Large intestine (tissue), 3 donors: ENCODE measurements around the gene DIAPH1. TPM values are rescaled to one million over a fixed set of nuclear protein-coding genes. Genes with fewer than 3 reads are reported as not detected.

Source experiments
- DNase-seq, 2 donors: peaks; one replicate each; pipeline versions ENCODE4 v3.0.0 to v3.0.0-alpha.2; 2013
- H3K27ac ChIP-seq: one replicate; pipeline ENCODE4 v1.5.1; 2013; ENCODE audit warnings: low read length
- H3K27me3 ChIP-seq: 2 replicates; pipeline ENCODE4 v1.6.1; 2013; ENCODE audit warnings: low read length; ENCODE audit not compliant: control insufficient read depth, insufficient read depth
- H3K36me3 ChIP-seq: 2 replicates; pipeline ENCODE4 v1.6.1; 2013; ENCODE audit warnings: low read length; ENCODE audit not compliant: control insufficient read depth, insufficient read depth
- H3K4me1 ChIP-seq: one replicate; pipeline ENCODE4 v1.6.1; 2013; ENCODE audit warnings: low read length; ENCODE audit not compliant: control insufficient read depth, insufficient read depth
- H3K4me3 ChIP-seq: one replicate; pipeline ENCODE4 v1.5.1; 2013; ENCODE audit warnings: low read length
- H3K9me3 ChIP-seq: one replicate; pipeline ENCODE4 v1.6.1; 2013; ENCODE audit warnings: mild to moderate bottlenecking, low read depth, low read length, moderate library complexity; ENCODE audit not compliant: control insufficient read depth
- WGBS: methylation state at CpG from one replicate; pipeline ENCODE4 v1.1.5; 2013; ENCODE audit warnings: low lambda C conversion rate; ENCODE audit not compliant: insufficient coverage; 5-methylcytosine and 5-hydroxymethylcytosine counted together
- polyA plus RNA-seq: library from polyadenylated mRNA; unstranded; fragments of 120-200 nt; gene quantifications from one replicate; pipeline ENCODE4 v1.2.1, GENCODE V29; 2013

Gene DIAPH1
- polyA plus RNA-seq, 1 donor, result 89.4 TPM

GRCh38 chr5:141597814-141598213 is 21.0 kb downstream of the DIAPH1 start:
- WGBS, result no CpG with 5 or more reads among the region's 2 CpGs
- Histone ChIP-seq H3K9me3 (no peaks in the 10 kb centered on the region), H3K27ac (no peak overlapping the region), H3K4me3 (no peak overlapping the region), H3K36me3 (peaks cover 10% of the 10 kb centered on the region), H3K27me3 (no peaks in the 10 kb centered on the region), H3K4me1 (no peaks in the 10 kb centered on the region)
- no peak for DNase-seq

- DNase-seq, result no peak
- no peaks in the 10 kb centered on the region for H3K9me3 ChIP-seq
- H3K4me1 ChIP-seq, result no peaks in the 10 kb centered on the region
- no peak overlapping the region for H3K27ac ChIP-seq
- H3K4me3 ChIP-seq, result no peak overlapping the region
- WGBS, result 83% methylated on average over 2 of the region's 2 CpGs
- no peaks in the 10 kb centered on the region for H3K27me3 ChIP-seq
- peaks cover 10% of the 10 kb centered on the region for H3K36me3 ChIP-seq
Observed at GRCh38 chr5:141597394-141597793, 21.4 kb downstream of the DIAPH1 start.

GRCh38 chr5:141596867-141597266 is 21.9 kb downstream of the DIAPH1 start:
- 100% methylated on average over 1 of the region's 1 CpG for WGBS

GRCh38 chr5:141590127-141590526 is 28.7 kb downstream of the DIAPH1 start:
- Histone ChIP-seq H3K4me1 (no peaks in the 10 kb centered on the region), H3K36me3 (peaks cover 26% of the 10 kb centered on the region), H3K4me3 (no peak overlapping the region), H3K27me3 (no peaks in the 10 kb centered on the region), H3K27ac (no peak overlapping the region), H3K9me3 (no peaks in the 10 kb centered on the region)
- DNase-seq, result no peak
- 75% methylated on average over 1 of the region's 2 CpGs for WGBS

More at GRCh38 chr5:141596867-141597266, 21.9 kb downstream of the DIAPH1 start:
- DNase-seq, result no peak
- H3K36me3 ChIP-seq, result peaks cover 10% of the 10 kb centered on the region
- H3K27ac ChIP-seq, result no peak overlapping the region
- H3K4me3 ChIP-seq, result no peak overlapping the region
- H3K4me1 ChIP-seq, result no peaks in the 10 kb centered on the region
- H3K9me3 ChIP-seq, result no peaks in the 10 kb centered on the region
- H3K27me3 ChIP-seq, result no peaks in the 10 kb centered on the region

GRCh38 chr5:141586246-141586645 is 32.6 kb downstream of the DIAPH1 start:
- H3K27ac ChIP-seq, result no peak overlapping the region
- H3K4me1 ChIP-seq, result no peaks in the 10 kb centered on the region
- no peak for DNase-seq
- H3K27me3 ChIP-seq, result no peaks in the 10 kb centered on the region
- no peak overlapping the region for H3K4me3 ChIP-seq
- no peaks in the 10 kb centered on the region for H3K9me3 ChIP-seq
- peaks cover 46% of the 10 kb centered on the region for H3K36me3 ChIP-seq
- WGBS, result no CpG with 5 or more reads among the region's 1 CpG

- no peak for DNase-seq
- Histone ChIP-seq H3K4me3 (no peak overlapping the region), H3K9me3 (no peaks in the 10 kb centered on the region), H3K27me3 (no peaks in the 10 kb centered on the region), H3K27ac (no peak overlapping the region), H3K36me3 (peaks cover 52% of the 10 kb centered on the region), H3K4me1 (no peaks in the 10 kb centered on the region)
- WGBS, result 90% methylated on average over 2 of the region's 6 CpGs
Observed at GRCh38 chr5:141585594-141585993, 33.2 kb downstream of the DIAPH1 start.

- no peak for DNase-seq
- Histone ChIP-seq H3K36me3 (peaks cover 79% of the 10 kb centered on the region), H3K27ac (no peak overlapping the region), H3K4me1 (no peaks in the 10 kb centered on the region), H3K27me3 (no peaks in the 10 kb centered on the region), H3K4me3 (no peak overlapping the region), H3K9me3 (no peaks in the 10 kb centered on the region)
- 40% methylated on average over 1 of the region's 2 CpGs for WGBS
Observed at GRCh38 chr5:141574122-141574510, 44.7 kb downstream of the DIAPH1 start.

GRCh38 chr5:141573489-141574121 is 45.2 kb downstream of the DIAPH1 start:
- no peak for DNase-seq
- no CpG with 5 or more reads among the region's 4 CpGs for WGBS
- Histone ChIP-seq H3K4me1 (no peaks in the 10 kb centered on the region), H3K4me3 (no peak overlapping the region), H3K9me3 (no peaks in the 10 kb centered on the region), H3K27me3 (no peaks in the 10 kb centered on the region), H3K36me3 (peaks cover 79% of the 10 kb centered on the region), H3K27ac (no peak overlapping the region)

GRCh38 chr5:141570655-141571054 is 48.1 kb downstream of the DIAPH1 start:
- peaks cover 69% of the 10 kb centered on the region for H3K36me3 ChIP-seq
- no peaks in the 10 kb centered on the region for H3K4me1 ChIP-seq
- H3K4me3 ChIP-seq, result no peak overlapping the region
- DNase-seq, result no peak
- H3K27ac ChIP-seq, result no peak overlapping the region
- no peaks in the 10 kb centered on the region for H3K27me3 ChIP-seq
- no peaks in the 10 kb centered on the region for H3K9me3 ChIP-seq

- Histone ChIP-seq H3K4me3 (no peak overlapping the region), H3K27ac (no peak overlapping the region), H3K9me3 (no peaks in the 10 kb centered on the region), H3K4me1 (no peaks in the 10 kb centered on the region), H3K36me3 (peaks cover 67% of the 10 kb centered on the region), H3K27me3 (no peaks in the 10 kb centered on the region)
- DNase-seq, result no peak
- 100% methylated on average over 1 of the region's 2 CpGs for WGBS
Observed at GRCh38 chr5:141567513-141568117, 51.2 kb downstream of the DIAPH1 start.
